H9 (cell line): ENCODE data around the gene F7. TPM values are rescaled to one million over a fixed set of nuclear protein-coding genes. Genes with fewer than 3 reads are reported as not detected.

Experiments used
- DNase-seq: peaks from one replicate; pipeline ENCODE4 v3.0.0-alpha.2; 2017
- H2AFZ ChIP-seq: one replicate; pipeline ENCODE4 v1.6.1; 2013; ENCODE audit warnings: mild to moderate bottlenecking, low read length, control low read depth, moderate library complexity
- H2AK5ac ChIP-seq: 2 replicates; pipeline ENCODE4 v1.6.1; 2013; ENCODE audit warnings: low read length, control low read depth, mixed read lengths; ENCODE audit not compliant: insufficient read length
- H2BK120ac ChIP-seq: one replicate; pipeline ENCODE4 v1.6.1; 2013; ENCODE audit warnings: low read depth, mild to moderate bottlenecking, low read length, control low read depth, inconsistent platforms; ENCODE audit not compliant: poor library complexity, severe bottlenecking
- H2BK12ac ChIP-seq: 2 replicates; pipeline ENCODE4 v1.6.1; 2013; ENCODE audit warnings: low read length, control low read depth, mixed read lengths, low read depth; ENCODE audit not compliant: insufficient read length
- H2BK15ac ChIP-seq: 2 replicates; pipeline ENCODE4 v1.6.1; 2013; ENCODE audit warnings: low read depth, low read length, control low read depth
- H2BK20ac ChIP-seq: one replicate; pipeline ENCODE4 v1.6.1; 2013; ENCODE audit warnings: low read depth, mild to moderate bottlenecking, low read length, control low read depth, inconsistent platforms; ENCODE audit not compliant: poor library complexity, severe bottlenecking
- H2BK5ac ChIP-seq: 2 replicates; pipeline ENCODE4 v1.6.1; 2013; ENCODE audit warnings: low read length, control low read depth, mixed read lengths; ENCODE audit not compliant: insufficient read length
- H3K14ac ChIP-seq: 2 replicates; pipeline ENCODE4 v1.6.1; 2013; ENCODE audit warnings: low read length, control low read depth; ENCODE audit not compliant: insufficient read depth
- H3K18ac ChIP-seq: 2 replicates; pipeline ENCODE4 v1.6.1; 2013; ENCODE audit warnings: low read depth, mild to moderate bottlenecking, mixed read lengths, low read length, control low read depth; ENCODE audit not compliant: insufficient read length
- H3K23ac ChIP-seq: 2 replicates; pipeline ENCODE4 v1.6.1; 2013; ENCODE audit warnings: low read length, control low read depth, mixed read lengths, low read depth; ENCODE audit not compliant: insufficient read length
- H3K23me2 ChIP-seq: 2 replicates; pipeline ENCODE4 v1.6.1; 2013; ENCODE audit warnings: low read depth, mild to moderate bottlenecking, mixed read lengths, low read length, control low read depth; ENCODE audit not compliant: insufficient read length, poor library complexity, severe bottlenecking
- H3K27ac ChIP-seq: 2 replicates; pipeline ENCODE4 v1.5.1; 2013; ENCODE audit warnings: low read length, control low read depth, mixed read lengths, low read depth; ENCODE audit not compliant: insufficient read length
- H3K27me3 ChIP-seq: 2 replicates; pipeline ENCODE4 v1.6.1; 2013; ENCODE audit warnings: low read length, control low read depth, inconsistent platforms; ENCODE audit not compliant: insufficient read depth
- H3K4ac ChIP-seq: 2 replicates; pipeline ENCODE4 v1.6.1; 2013; ENCODE audit warnings: low read depth, mild to moderate bottlenecking, control low read depth, inconsistent platforms, low read length, moderate library complexity
- H3K4me1 ChIP-seq: 2 replicates; pipeline ENCODE4 v1.6.1; 2013; ENCODE audit warnings: low read length, control low read depth, inconsistent platforms; ENCODE audit not compliant: insufficient read depth
- H3K4me2 ChIP-seq: 2 replicates; pipeline ENCODE4 v1.6.1; 2013; ENCODE audit warnings: low read length, control low read depth, mixed read lengths; ENCODE audit not compliant: insufficient read length, insufficient read depth
- H3K56ac ChIP-seq: 2 replicates; pipeline ENCODE4 v1.6.1; 2013; ENCODE audit warnings: low read depth, mild to moderate bottlenecking, mixed read lengths, low read length, control low read depth; ENCODE audit not compliant: insufficient read length
- H3K79me1 ChIP-seq: 2 replicates; pipeline ENCODE4 v1.6.1; 2013; ENCODE audit warnings: low read depth, mild to moderate bottlenecking, moderate library complexity, low read length, control low read depth, inconsistent platforms; ENCODE audit not compliant: insufficient read depth, poor library complexity, severe bottlenecking
- H3K79me2 ChIP-seq: 2 replicates; pipeline ENCODE4 v1.6.1; 2013; ENCODE audit warnings: low read length, control low read depth, inconsistent platforms; ENCODE audit not compliant: insufficient read depth
- H3K9ac ChIP-seq: 2 replicates; pipeline ENCODE4 v1.6.1; 2013; ENCODE audit warnings: low read length, control low read depth, mixed read lengths; ENCODE audit not compliant: insufficient read length; ENCODE audit errors: extremely low read depth
- H3K9me3 ChIP-seq: one replicate; pipeline ENCODE4 v1.6.1; 2013; ENCODE audit warnings: low read depth, low read length, inconsistent platforms; ENCODE audit not compliant: control insufficient read depth
- H3T11ph ChIP-seq: one replicate; pipeline ENCODE4 v1.6.1; 2013; ENCODE audit warnings: mild to moderate bottlenecking, low read length, control low read depth, inconsistent platforms
- H4K20me1 ChIP-seq: one replicate; pipeline ENCODE4 v1.6.1; 2013; ENCODE audit not compliant: control insufficient read depth, insufficient read length, insufficient read depth
- H4K5ac ChIP-seq: 2 replicates; pipeline ENCODE4 v1.6.1; 2013; ENCODE audit warnings: low read depth, mild to moderate bottlenecking, mixed read lengths, low read length, control low read depth; ENCODE audit not compliant: insufficient read length
- H4K8ac ChIP-seq: replicated peaks from 2 replicates; pipeline ENCODE4 v1.6.1; 2013; ENCODE audit warnings: low read length, control low read depth, mixed read lengths, low read depth; ENCODE audit not compliant: insufficient read length
- H4K91ac ChIP-seq: 2 replicates; pipeline ENCODE4 v1.6.1; 2013; ENCODE audit warnings: low read depth, mild to moderate bottlenecking, moderate library complexity, mixed read lengths, low read length, control low read depth; ENCODE audit not compliant: insufficient read length
- H3K27ac Mint-ChIP-seq, 3 experiments: 2 replicates in 2 of 3; 3 replicates in 1 of 3; pipeline ENCODE4 v1.8.0; 2020 to 2021; ENCODE audit warnings: mixed read lengths in 3 of 3, mild to moderate bottlenecking in 1 of 3, moderate library complexity in 1 of 3
- H3K27me3 Mint-ChIP-seq: 2 replicates; pipeline ENCODE4 v1.8.0; 2021; ENCODE audit warnings: low read depth, mild to moderate bottlenecking, moderate library complexity, mixed read lengths
- H3K36me3 Mint-ChIP-seq, 3 experiments: 2 replicates in 2 of 3; 3 replicates in 1 of 3; pipeline ENCODE4 v1.8.0; 2020 to 2021; ENCODE audit warnings: low read depth in 3 of 3, mixed read lengths in 3 of 3; ENCODE audit not compliant: insufficient read depth in 1 of 3
- H3K4me1 Mint-ChIP-seq, 2 experiments: 2 replicates each; pipeline ENCODE4 v1.8.0; 2020; ENCODE audit warnings: mixed read lengths in 2 of 2
- H3K4me3 Mint-ChIP-seq, 2 experiments: 2 replicates in 1 of 2; 3 replicates in 1 of 2; pipeline ENCODE4 v1.8.0; 2020 to 2021; ENCODE audit warnings: mild to moderate bottlenecking in 2 of 2, mixed read lengths in 2 of 2, moderate library complexity in 1 of 2
- H3K9me3 Mint-ChIP-seq, 2 experiments: 2 replicates in 1 of 2; 3 replicates in 1 of 2; pipeline ENCODE4 v1.8.0; 2020; ENCODE audit warnings: mild to moderate bottlenecking in 2 of 2, mixed read lengths in 2 of 2, moderate library complexity in 1 of 2
- WGBS: extraction: QIAGEN DNeasy Blood & Tissue Kit; methylation state at CpG from one replicate; pipeline ENCODE4 v1.1.7; 2013; ENCODE audit warnings: missing lambda C conversion rate, low lambda C conversion rate, mixed read lengths; ENCODE audit not compliant: insufficient read length; ENCODE audit errors: extremely low coverage; 5-methylcytosine and 5-hydroxymethylcytosine counted together
- total RNA-seq: library from RNA; stranded (reverse); gene quantifications from 2 replicates; pipeline ENCODE4 v1.2.1, GENCODE V29; 2021
- TF ChIP-seq, protein P1 (sequence below): fragments of 200-600 bp; sonication (generic); conservative IDR thresholded peaks from 3 replicates; pipeline ENCODE4 v1.8.0; 2021; ENCODE audit warnings: antibody characterized with exemption, mild to moderate bottlenecking

F7 gene
- total RNA-seq, 1 experiment from 2014 or later = 0.81 TPM

DNA sequence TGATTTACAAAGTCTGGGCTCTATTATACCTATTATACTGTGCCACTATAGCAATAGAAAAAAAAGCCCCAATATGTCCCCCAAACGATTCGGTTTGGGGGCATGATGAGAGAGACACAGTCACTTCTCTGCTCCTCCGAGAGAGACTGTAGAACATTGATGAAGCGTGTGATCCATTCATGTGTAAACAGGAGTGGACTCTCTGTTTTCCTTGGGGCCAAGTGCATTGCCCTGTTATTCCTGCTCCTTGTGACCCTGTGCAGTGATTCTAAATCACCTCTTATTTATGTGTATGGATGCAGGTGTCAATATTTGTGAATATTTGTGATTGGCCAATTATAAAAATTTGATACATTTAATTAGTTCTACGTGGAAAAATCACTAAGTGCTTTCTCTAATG, 34.0 kb downstream of the F7 start:
- Histone ChIP-seq H3K4ac (no peak overlapping the region), H3K79me1 (no peaks in the 10 kb centered on the region), H3K27ac (no peak overlapping the region), H3K23me2 (no peaks in the 10 kb centered on the region), H3K9me3 (no peaks in the 10 kb centered on the region), H2BK20ac (no peak overlapping the region), H3T11ph (no peak overlapping the region), H3K18ac (no peak overlapping the region), H2AFZ (no peak overlapping the region), H3K27me3 (no peaks in the 10 kb centered on the region), H3K4me2 (no peak overlapping the region), H3K56ac (no peak overlapping the region), H3K9ac (no peak overlapping the region), H4K8ac (no peak overlapping the region), H4K20me1 (no peaks in the 10 kb centered on the region), H3K14ac (no peak overlapping the region), H2BK120ac (no peak overlapping the region), H3K79me2 (no peaks in the 10 kb centered on the region), H2BK15ac (no peak overlapping the region), H4K91ac (no peak overlapping the region), H3K4me1 (no peaks in the 10 kb centered on the region), H4K5ac (no peak overlapping the region), H2BK12ac (no peak overlapping the region), H2BK5ac (no peak overlapping the region), H2AK5ac (no peak overlapping the region), H3K23ac (no peak overlapping the region)
- H3K27me3 Mint-ChIP-seq = no peaks in the 10 kb centered on the region
- no peak for DNase-seq
- WGBS = 100% methylated on average over 1 of the region's 5 CpGs
- H3K4me1 Mint-ChIP-seq = peaks cover 14 to 37% of the 10 kb centered on the region in 2 experiments
- H3K27ac Mint-ChIP-seq = no peak overlapping the region
- no peaks in the 10 kb centered on the region for H3K9me3 Mint-ChIP-seq
- H3K36me3 Mint-ChIP-seq = no peaks in the 10 kb centered on the region; a peak in 1 of 7 replicates
- H3K4me3 Mint-ChIP-seq = no peak overlapping the region
- TF ChIP-seq, protein P1, sequence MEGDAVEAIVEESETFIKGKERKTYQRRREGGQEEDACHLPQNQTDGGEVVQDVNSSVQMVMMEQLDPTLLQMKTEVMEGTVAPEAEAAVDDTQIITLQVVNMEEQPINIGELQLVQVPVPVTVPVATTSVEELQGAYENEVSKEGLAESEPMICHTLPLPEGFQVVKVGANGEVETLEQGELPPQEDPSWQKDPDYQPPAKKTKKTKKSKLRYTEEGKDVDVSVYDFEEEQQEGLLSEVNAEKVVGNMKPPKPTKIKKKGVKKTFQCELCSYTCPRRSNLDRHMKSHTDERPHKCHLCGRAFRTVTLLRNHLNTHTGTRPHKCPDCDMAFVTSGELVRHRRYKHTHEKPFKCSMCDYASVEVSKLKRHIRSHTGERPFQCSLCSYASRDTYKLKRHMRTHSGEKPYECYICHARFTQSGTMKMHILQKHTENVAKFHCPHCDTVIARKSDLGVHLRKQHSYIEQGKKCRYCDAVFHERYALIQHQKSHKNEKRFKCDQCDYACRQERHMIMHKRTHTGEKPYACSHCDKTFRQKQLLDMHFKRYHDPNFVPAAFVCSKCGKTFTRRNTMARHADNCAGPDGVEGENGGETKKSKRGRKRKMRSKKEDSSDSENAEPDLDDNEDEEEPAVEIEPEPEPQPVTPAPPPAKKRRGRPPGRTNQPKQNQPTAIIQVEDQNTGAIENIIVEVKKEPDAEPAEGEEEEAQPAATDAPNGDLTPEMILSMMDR = no peak
